ENCODE data around the gene LRRFIP1. TPM values are rescaled to one million over a fixed set of nuclear protein-coding genes. Genes with fewer than 3 reads are reported as not detected.

LRRFIP1 gene
- polyA plus RNA-seq, 1 donor from 2014 or later, result 96.3 TPM

DNA sequence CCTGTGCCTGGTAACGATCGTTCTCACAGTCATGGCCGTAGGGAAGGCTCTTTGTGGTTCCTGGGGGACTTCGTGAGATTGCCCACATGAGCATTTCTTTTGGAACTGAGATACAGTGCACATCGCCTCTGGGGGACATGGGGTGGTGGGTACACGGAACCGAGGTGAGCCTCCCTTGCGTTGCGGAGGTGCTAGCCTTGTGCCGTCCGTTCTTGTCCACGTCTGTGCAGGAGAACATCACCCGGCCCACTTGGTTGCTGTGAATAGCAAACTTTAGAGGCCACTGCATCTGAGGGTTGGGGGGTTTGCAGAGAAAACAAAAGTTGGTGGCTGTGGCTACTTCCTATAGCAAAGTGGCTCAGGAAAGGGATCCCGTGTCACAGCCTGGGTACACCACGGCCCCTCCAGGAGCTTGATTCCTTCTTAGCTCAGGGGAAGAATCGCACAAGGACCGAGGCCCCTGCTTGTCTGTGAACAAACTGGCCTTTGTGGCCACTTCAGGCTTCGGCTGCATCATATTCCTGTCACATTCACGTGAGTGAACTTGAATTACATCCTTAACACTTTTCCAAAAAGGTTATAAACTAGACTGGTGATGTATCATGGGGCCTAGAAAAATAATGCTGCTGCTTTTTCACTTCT lies 72.6 kb downstream of the LRRFIP1 start:
- Histone ChIP-seq H3F3A (ENCODE audit: insufficient read depth, low read length, poor library complexity, severe bottlenecking) (no peaks in the 10 kb centered on the region), H3K4me2 (ENCODE audit: low read length) (no peak overlapping the region), H3K36me3 (ENCODE audit: insufficient read depth, low read length) (no peaks in the 10 kb centered on the region), H3K9me3 (ENCODE audit: low read length) (no peaks in the 10 kb centered on the region), H3K79me2 (replicated peaks; ENCODE audit: insufficient read depth, low read length) (no peaks in the 10 kb centered on the region), H4K20me1 (ENCODE audit: insufficient read depth) (no peaks in the 10 kb centered on the region), H3K9me2 (ENCODE audit: insufficient read depth, low read length) (no peaks in the 10 kb centered on the region), H3K27ac (ENCODE audit: low read length) (no peak overlapping the region), H3K27me3 (ENCODE audit: insufficient read depth, low read depth, low read length) (no peaks in the 10 kb centered on the region), H2AFZ (ENCODE audit: low read depth, low read length) (no peak overlapping the region), H3K4me3 (ENCODE audit: low read length) (no peak overlapping the region), H3K9ac (ENCODE audit: low read length) (no peak overlapping the region)
- TF ChIP-seq EP300 (conservative IDR thresholded peaks at IDR 0.05; ENCODE audit: poor library complexity, severe bottlenecking) (no peak), MXI1 (conservative IDR thresholded peaks at IDR 0.05; ENCODE audit: poor library complexity, severe bottlenecking) (no peak), POLR2AphosphoS5 (IDR thresholded peaks at IDR 0.05) (no peak), SMC3 (conservative IDR thresholded peaks at IDR 0.05; ENCODE audit: poor library complexity) (no peak), TAF1 (IDR thresholded peaks at IDR 0.05; ENCODE audit: low read depth) (no peak), RAD21 (conservative IDR thresholded peaks at IDR 0.05) (no peak), EZH2 (IDR thresholded peaks at IDR 0.05; ENCODE audit: borderline replicate concordance, insufficient read depth, low read length, poor library complexity, severe bottlenecking) (no peak)
- TF ChIP-seq, protein P1, sequence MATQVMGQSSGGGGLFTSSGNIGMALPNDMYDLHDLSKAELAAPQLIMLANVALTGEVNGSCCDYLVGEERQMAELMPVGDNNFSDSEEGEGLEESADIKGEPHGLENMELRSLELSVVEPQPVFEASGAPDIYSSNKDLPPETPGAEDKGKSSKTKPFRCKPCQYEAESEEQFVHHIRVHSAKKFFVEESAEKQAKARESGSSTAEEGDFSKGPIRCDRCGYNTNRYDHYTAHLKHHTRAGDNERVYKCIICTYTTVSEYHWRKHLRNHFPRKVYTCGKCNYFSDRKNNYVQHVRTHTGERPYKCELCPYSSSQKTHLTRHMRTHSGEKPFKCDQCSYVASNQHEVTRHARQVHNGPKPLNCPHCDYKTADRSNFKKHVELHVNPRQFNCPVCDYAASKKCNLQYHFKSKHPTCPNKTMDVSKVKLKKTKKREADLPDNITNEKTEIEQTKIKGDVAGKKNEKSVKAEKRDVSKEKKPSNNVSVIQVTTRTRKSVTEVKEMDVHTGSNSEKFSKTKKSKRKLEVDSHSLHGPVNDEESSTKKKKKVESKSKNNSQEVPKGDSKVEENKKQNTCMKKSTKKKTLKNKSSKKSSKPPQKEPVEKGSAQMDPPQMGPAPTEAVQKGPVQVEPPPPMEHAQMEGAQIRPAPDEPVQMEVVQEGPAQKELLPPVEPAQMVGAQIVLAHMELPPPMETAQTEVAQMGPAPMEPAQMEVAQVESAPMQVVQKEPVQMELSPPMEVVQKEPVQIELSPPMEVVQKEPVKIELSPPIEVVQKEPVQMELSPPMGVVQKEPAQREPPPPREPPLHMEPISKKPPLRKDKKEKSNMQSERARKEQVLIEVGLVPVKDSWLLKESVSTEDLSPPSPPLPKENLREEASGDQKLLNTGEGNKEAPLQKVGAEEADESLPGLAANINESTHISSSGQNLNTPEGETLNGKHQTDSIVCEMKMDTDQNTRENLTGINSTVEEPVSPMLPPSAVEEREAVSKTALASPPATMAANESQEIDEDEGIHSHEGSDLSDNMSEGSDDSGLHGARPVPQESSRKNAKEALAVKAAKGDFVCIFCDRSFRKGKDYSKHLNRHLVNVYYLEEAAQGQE (IDR thresholded peaks at IDR 0.05; ENCODE audit: borderline replicate concordance), result no peak
- TF ChIP-seq, protein P2, sequence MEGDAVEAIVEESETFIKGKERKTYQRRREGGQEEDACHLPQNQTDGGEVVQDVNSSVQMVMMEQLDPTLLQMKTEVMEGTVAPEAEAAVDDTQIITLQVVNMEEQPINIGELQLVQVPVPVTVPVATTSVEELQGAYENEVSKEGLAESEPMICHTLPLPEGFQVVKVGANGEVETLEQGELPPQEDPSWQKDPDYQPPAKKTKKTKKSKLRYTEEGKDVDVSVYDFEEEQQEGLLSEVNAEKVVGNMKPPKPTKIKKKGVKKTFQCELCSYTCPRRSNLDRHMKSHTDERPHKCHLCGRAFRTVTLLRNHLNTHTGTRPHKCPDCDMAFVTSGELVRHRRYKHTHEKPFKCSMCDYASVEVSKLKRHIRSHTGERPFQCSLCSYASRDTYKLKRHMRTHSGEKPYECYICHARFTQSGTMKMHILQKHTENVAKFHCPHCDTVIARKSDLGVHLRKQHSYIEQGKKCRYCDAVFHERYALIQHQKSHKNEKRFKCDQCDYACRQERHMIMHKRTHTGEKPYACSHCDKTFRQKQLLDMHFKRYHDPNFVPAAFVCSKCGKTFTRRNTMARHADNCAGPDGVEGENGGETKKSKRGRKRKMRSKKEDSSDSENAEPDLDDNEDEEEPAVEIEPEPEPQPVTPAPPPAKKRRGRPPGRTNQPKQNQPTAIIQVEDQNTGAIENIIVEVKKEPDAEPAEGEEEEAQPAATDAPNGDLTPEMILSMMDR (IDR thresholded peaks at IDR 0.05; ENCODE audit: poor library complexity, severe bottlenecking), result no peak

DNA sequence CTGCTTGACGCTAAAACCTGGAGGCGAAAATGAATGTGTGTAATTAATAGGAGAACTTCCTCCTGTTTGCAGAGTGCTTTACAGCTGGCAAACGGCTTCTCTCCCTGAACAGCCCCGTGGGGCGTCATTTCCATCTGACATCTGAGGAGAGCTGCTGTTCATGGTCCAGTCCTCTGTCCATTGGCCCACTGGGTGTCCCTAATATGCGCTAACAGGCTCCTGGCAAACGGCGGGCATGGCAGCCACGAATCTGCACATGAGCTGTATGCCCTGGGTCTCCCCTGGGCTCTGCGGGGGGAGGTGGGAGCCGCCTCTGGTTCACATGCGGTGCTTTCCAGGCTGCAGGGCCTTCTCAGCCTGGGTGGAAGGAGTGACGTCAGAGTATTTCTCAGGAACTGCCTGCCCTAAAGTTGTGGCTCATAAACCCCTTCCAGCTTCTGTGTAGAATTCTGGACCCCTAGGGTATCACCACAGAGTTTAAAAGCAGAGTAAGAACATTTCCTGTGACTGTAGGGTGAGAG lies 73.2 kb downstream of the LRRFIP1 start:
- Histone ChIP-seq H3K4me3 (ENCODE audit: low read length) (no peak overlapping the region), H2AFZ (ENCODE audit: low read depth, low read length) (no peak overlapping the region), H3K27me3 (ENCODE audit: insufficient read depth, low read depth, low read length) (no peaks in the 10 kb centered on the region), H3K27ac (ENCODE audit: low read length) (no peak overlapping the region), H3F3A (ENCODE audit: insufficient read depth, low read length, poor library complexity, severe bottlenecking) (no peaks in the 10 kb centered on the region), H3K9me2 (ENCODE audit: insufficient read depth, low read length) (no peaks in the 10 kb centered on the region), H4K20me1 (ENCODE audit: insufficient read depth) (no peaks in the 10 kb centered on the region), H3K9me3 (ENCODE audit: low read length) (no peaks in the 10 kb centered on the region), H3K79me2 (replicated peaks; ENCODE audit: insufficient read depth, low read length) (no peaks in the 10 kb centered on the region), H3K36me3 (ENCODE audit: insufficient read depth, low read length) (no peaks in the 10 kb centered on the region), H3K9ac (ENCODE audit: low read length) (no peak overlapping the region), H3K4me2 (ENCODE audit: low read length) (no peak overlapping the region)
- TF ChIP-seq RAD21 (conservative IDR thresholded peaks at IDR 0.05) (no peak), POLR2AphosphoS5 (IDR thresholded peaks at IDR 0.05) (no peak), EP300 (conservative IDR thresholded peaks at IDR 0.05; ENCODE audit: poor library complexity, severe bottlenecking) (no peak)
